HG02938 (cell line): ENCODE results near the gene ORC5.

Experiments
- ATAC-seq: cut with Tn5 transposase; IDR thresholded peaks from one replicate; pipeline ENCODE4 v1.9.1; 2021; ENCODE audit warnings: mild to moderate bottlenecking, moderate library complexity; ENCODE audit not compliant: unreplicated experiment

The ORC5 gene

GRCh38 chr7:104133238-104133637 is 74.6 kb downstream of the ORC5 start:
- ATAC-seq = no peak

GRCh38 chr7:104130726-104131125 is 77.1 kb downstream of the ORC5 start:
- ATAC-seq = no peak

DNA sequence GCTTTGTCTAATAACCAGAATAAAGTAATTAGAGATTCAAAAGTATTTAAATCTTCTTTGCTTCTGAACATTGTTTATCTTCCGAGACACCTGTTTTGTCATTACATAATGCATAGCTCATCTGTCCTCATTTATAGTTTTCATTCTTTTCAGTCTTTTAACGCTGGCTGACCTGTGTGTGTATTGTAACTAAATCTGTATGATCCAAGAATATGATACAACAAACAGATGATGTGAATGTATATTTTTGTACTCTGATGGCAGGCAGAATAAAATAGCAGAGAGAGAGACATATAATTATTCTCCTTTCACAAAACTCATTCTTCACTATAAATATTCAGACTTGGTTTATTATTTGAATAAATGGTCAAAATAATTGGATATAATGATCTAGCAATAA is 80.6 kb downstream of the ORC5 start:
- no peak for ATAC-seq

DNA sequence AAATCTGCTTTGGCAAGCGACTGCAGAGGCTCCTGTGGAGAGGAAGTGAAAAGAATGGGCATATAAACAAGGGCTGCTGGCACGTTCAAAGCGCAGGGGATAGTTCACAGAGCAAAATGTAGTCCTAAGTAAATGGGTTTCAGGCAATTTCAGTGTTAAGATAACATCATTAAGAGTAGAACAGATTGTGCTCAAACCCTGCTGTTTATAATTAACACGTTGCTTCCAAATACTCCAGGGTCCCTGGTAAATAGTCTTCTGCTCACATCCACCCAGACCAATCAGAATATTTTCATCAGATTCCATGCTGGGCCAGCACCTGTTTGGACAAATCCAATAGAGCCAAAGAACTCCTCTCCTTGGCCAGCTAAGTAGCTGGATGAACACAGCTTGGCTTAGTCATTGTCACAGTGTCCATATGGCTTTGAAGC is 81.4 kb downstream of the ORC5 start:
- ATAC-seq = no peak

DNA sequence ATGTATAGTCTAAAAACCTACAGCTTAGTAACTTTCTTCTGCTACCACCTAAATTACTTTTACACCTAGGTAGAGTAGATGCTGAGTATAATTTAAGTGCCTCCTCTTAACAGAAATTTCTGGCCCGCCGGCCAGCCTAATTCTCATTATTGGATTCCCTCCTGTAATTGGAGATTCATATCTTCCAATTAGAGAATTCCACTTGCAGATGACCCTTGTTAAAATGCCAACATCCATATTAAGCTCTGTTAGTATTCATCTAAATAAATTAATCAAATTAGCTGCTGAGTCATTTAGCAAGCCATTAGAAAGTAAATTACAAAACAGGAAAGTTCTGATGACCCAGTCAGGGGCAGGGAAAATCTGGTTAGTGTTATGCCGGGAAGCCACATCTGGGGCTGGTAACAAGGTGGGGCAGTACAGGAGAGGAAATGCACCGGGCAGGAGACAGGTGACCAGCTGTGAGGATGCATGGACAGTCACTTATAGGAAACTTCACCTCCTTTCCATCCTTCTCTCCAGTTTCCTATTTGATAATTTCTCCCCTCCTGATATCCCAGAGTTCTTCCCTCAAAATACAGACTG is 82.8 kb downstream of the ORC5 start:
- no peak for ATAC-seq

DNA sequence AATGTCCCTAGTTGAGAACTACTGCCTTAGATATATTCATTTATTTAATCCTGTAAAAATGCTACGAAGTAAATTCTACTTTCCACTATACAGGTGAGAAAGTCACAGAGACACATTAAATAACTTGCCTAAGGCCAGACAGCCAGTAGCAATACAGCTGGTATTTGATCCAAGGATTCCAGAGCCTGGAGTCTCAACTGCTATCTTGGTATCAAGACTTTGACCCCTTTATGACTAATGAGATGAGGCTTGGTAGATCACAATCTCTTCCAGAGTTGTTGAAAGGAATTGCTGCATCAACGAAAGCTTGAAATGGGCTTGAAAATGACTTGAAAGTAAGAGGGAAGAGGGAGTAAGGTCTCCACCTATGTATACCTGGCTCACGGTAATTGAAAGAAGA is 83.3 kb downstream of the ORC5 start:
- ATAC-seq = no peak

DNA sequence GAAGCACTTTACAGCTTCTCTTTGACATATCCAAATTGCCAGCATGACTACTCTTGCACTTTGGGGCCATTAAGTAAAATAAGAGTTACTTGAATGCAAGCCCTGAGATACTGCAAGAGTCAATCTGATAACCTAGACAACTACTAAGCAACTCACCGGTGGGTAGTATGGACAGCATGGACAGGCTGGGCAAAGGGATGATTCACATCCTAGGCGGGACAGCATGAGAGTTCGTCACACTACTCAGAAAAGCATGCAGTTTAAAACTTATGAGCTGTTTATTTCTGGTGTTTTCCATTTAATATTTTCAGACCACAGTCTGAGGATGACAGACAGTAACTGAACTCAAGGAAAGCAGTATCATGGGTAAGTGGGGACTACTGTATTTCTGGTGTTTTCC is 84.0 kb downstream of the ORC5 start:
- ATAC-seq = no peak

- no peak for ATAC-seq
Measured at GRCh38 chr7:104113788-104114187, 94.0 kb downstream of the ORC5 start.

DNA sequence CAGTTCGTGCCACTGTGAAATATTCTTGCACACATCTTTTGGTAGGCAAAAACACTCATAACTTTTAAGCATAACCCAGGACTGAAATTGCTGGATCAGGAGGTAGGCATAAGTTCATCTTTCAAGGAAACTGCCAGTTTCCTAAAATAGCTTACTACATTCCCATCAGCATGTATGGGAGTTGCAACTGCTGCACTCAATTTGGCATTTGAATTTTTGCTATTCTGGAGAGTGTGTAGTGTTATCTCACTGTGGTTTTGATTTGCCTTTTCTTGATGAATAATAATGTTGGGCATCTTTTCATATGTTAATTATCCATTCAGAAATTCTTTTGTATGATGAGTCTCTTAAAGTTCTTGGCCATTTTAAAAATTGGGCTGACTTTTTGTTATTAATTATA is 95.2 kb downstream of the ORC5 start:
- ATAC-seq = no peak

DNA sequence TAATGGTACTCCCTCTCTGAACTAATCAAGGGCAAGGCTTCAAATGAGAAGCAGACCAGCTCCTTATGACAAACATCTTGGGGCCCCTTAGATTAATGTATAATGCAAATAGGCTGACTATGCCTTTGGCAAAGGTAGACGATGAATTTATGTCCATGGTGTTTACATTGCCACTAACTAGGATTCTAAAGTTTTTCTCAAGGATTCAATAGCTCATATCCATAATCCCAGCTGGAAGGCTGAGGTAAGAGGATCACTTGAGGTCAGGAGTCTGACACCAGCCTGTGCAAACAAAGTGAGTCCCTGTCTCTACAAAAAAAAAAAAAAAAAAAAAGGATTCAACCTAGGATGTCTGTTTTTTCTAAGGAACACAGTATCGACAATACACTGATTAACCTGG is 96.5 kb downstream of the ORC5 start:
- ATAC-seq = no peak

DNA sequence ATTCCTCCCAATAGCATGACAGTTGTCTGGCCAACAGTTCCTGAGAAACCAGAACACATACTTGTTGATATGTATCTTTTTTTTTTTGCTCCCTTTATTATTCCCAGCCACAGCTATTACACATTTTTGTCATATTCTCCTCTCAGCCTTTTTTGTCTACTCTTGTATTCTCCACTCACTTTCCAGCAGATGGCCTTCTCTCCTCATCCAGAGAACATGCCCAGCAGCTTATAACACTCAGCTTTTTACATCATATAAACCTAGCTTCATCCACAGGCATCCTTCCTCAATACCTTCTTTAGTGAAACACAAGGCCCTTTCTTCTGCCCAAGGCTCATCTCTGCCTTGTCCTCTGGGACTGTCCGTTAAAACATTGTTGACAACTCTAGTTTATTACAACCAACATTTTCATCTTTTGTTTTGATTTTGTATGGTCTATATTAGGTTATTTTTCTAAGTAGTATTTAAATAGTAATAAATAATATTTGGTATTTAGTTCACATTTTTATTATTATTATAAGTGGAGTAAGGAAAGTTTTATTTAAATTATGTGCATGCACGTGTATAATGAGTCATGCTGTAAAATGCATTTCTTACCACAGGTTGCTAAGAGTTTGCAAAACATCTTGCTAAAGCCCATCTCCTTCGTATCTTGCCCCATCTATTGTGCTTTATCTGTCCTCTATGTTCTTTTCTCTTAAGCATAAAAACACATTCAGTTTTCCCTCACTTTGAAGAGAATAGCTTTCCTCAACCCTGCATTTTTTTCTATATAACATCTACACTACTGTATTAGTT is 101.5 kb downstream of the ORC5 start:
- no peak for ATAC-seq

DNA sequence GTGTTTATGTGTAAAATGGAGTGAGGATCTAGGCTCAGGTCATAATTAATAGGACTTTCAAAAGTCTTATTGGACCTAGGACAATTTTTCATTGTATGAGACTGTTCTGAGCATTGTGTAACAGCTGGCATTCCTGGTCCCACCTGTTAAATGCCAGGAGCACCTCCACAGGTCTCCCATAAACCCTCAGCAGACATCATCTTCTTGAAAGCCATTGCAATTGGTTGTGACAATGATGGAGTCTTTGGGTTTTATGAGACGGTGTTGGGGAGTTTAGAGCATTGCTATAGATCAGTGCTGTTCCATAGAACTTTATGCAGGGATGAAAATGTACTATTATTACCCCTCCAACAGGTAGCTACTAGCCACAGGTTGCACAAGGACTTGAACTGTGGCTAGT is 108.9 kb downstream of the ORC5 start:
- ATAC-seq = no peak

- no peak for ATAC-seq
Measured at GRCh38 chr7:104096683-104097082, 111.1 kb downstream of the ORC5 start.

DNA sequence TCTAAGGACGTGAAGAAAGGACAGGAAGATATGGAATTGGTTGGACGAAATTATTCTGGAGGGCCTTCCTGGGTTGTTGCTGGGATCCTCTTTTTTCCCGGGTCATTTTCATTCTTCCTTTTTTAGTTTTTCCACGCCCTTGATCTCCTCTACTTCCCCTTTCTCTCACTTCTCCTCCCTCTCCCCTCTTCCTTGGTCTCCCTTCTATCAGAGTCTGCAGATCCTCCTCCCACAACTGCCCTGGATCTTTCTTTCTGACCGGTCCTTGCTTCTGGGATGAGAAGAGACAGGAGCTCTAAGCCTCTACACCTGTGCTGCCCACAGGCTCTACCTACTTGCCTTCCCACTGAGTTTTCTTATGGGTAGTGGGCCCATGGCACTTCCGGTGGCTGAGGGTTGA is 114.7 kb downstream of the ORC5 start:
- ATAC-seq = no peak

DNA sequence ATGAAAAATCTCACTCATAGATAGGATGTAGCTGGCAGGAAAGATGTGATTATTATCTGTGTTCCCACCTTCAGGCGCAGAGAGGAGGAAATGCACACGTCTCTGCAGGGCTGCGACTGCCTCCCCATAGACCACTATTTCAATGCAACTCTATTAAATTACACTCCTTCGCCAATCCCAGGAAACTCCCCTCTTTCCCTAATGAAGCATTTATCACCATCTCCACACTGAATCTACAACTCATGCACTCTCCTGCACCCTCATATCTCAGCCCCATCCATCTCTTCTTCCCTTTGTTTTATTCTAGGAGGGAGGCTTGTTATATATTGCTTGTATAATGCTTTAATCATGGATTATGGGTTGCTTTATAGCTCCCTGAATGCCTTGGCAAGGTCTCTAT is 116.6 kb downstream of the ORC5 start:
- ATAC-seq = no peak

DNA sequence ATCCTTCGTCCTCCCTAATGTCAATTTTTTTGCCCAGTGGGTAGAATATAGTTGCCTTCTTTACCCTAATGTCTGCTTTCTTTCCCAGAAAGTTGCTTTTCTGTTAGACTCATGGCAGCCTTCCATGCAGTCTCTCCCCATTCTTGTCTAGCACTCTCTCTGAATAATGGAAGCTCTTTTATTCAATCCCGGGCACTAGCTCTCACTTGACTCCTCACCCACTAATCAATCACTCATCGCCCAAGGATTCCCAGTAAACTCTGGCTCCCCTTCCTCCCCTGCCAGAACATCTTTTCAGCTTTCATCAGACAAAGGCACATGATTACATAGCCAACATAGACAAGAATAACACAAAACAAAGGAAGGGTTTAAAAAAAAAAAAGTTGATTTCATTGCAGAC is 118.2 kb downstream of the ORC5 start:
- ATAC-seq = no peak

- no peak for ATAC-seq
Measured at GRCh38 chr7:104089061-104089460, 118.8 kb downstream of the ORC5 start.
